ENCODE results near the gene PPP2R2B.
"Not testable (repeated sequence)": the region's sequence is repeated elsewhere in the genome, so short reads cannot be mapped to it uniquely, and the experiment has no call there.

PPP2R2B gene

GRCh38 chr5:146641941-146642340 is 236.6 kb downstream of the PPP2R2B start:
- DNase-seq = no peak

GRCh38 chr5:146640285-146640896 is 238.2 kb downstream of the PPP2R2B start:
- no peak for DNase-seq

- no peak for DNase-seq
These were observed 243.1 kb downstream of the PPP2R2B start for GRCh38 chr5:146635443-146635842.

GRCh38 chr5:146633323-146633764 is 245.2 kb downstream of the PPP2R2B start:
- DNase-seq = no peak

- DNase-seq = no peak
These were observed 245.8 kb downstream of the PPP2R2B start for GRCh38 chr5:146632620-146633322.

GRCh38 chr5:146630472-146630871 is 248.1 kb downstream of the PPP2R2B start:
- DNase-seq = no peak

GRCh38 chr5:146628950-146629349 is 249.6 kb downstream of the PPP2R2B start:
- DNase-seq = no peak

GRCh38 chr5:146626936-146627335 is 251.6 kb downstream of the PPP2R2B start:
- DNase-seq = no peak

GRCh38 chr5:146624179-146624578 is 254.4 kb downstream of the PPP2R2B start:
- DNase-seq = no peak

- no peak for DNase-seq
These were observed 254.9 kb downstream of the PPP2R2B start for GRCh38 chr5:146623666-146624065.

GRCh38 chr5:146623009-146623408 is 255.5 kb downstream of the PPP2R2B start:
- no peak for DNase-seq

- DNase-seq = no peak
These were observed 256.2 kb downstream of the PPP2R2B start for GRCh38 chr5:146622391-146622790.

GRCh38 chr5:146620669-146621051 is 257.9 kb downstream of the PPP2R2B start:
- no peak for DNase-seq

- no peak for DNase-seq
These were observed 258.4 kb downstream of the PPP2R2B start for GRCh38 chr5:146620031-146620668.

- no peak for DNase-seq
These were observed 260.1 kb downstream of the PPP2R2B start for GRCh38 chr5:146618434-146618833.

- DNase-seq = not testable (repeated sequence)
These were observed 268.8 kb downstream of the PPP2R2B start for GRCh38 chr5:146609731-146610130.

- DNase-seq = no peak
These were observed 270.8 kb downstream of the PPP2R2B start for GRCh38 chr5:146607659-146608332.

GRCh38 chr5:146606893-146607292 is 271.7 kb downstream of the PPP2R2B start:
- no peak for DNase-seq

GRCh38 chr5:146600376-146600775 is 278.2 kb downstream of the PPP2R2B start:
- DNase-seq = no peak

GRCh38 chr5:146599261-146599660 is 279.3 kb downstream of the PPP2R2B start:
- DNase-seq = no peak

- DNase-seq = no peak
These were observed 283.5 kb downstream of the PPP2R2B start for GRCh38 chr5:146595088-146595487.

GRCh38 chr5:146592352-146592751 is 286.2 kb downstream of the PPP2R2B start:
- no peak for DNase-seq

- no peak for DNase-seq
These were observed 289.6 kb downstream of the PPP2R2B start for GRCh38 chr5:146589028-146589345.
